Anterior cingulate cortex (tissue), 58 donors: ENCODE results near the gene DNAH3.

Experiments
- DNase-seq, 58 donors: peaks; one replicate each; lab custom pipeline; 2025; lab: John Stamatoyannopoulos, UW

DNAH3 gene

DNA sequence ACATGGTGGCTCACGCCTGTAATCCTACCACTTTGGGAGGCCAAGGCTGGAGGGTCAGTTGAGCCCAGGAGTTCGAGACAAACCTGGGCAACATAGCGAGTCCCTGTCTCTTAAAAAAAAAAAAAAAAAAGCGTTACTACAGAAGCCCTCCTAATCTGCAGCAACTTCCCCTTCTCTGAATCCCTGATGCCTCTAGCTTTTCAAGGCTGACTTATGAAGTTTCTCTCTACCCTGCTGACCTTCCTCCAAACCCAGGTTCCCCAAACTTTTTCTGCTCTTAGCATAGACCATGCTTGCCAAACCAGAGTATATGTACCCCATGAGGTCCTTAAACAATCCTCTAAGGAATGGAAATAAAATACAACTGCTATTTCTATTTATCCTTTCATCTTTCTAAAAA, 233.7 kb downstream of the DNAH3 start:
- no peak for DNase-seq

DNA sequence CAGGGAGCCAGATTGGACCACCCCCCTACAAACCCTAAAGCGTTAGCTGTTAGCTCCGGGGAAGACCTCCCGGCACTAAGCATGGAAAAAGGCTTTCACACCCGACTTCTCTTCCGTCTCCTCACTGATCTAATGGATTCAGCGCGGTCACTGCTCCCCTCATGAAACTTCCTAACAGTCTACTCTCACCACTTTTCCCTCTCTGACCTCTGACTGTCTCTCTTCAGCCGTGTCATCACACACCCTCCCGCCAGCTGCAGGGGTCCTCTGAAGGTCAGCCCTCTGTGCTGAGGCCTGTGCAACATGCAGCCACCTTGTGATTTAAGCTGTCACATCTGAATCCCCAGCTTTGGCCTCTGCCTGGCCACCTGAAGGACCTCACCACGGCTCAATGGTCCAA, 234.4 kb downstream of the DNAH3 start:
- no peak for DNase-seq

DNA sequence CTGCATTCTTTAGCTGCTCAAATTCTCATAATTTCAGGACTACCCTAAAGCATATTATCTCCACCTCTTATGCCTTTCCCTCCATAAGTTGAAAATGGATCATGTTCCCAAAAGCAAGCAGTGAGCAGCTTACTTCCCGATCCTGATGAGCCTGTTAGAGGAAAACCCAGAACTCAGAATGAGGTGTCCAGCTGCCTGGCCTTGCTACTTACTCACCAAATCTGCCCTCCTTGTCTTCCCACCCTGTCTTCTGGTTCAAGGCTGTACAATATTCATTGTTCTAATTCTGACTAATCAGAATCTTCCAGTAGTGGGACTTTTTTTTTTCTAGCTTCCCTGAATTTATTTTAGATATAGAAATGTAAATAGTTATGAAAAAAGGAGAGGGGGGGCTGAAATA, 239.3 kb downstream of the DNAH3 start:
- DNase-seq, result no peak

DNA sequence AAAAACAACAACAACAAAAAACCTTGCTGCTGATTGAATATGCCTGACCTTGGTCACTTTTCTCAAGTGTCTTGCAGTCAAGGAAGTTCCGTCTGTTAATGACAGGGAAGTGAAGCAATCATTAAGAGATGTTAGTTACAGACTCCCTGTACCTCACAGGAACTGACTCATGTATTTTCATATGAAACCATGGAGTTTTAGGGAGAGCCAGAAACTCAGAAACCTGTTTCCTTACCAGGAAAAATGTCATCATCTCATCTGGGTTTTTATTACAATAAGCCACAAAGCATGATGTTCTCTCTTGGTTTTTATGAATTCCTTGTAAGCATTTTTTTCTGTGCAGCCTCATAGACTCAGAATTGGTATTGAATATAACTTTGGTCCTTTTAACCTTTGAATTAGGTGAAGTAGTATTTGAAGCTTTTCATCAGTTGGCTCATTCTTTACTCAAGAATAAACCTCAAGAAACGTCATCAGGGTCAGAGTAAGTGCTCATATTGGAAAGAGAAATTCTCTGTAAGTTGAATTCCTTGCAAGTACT, 239.8 kb downstream of the DNAH3 start:
- DNase-seq, result no peak

DNA sequence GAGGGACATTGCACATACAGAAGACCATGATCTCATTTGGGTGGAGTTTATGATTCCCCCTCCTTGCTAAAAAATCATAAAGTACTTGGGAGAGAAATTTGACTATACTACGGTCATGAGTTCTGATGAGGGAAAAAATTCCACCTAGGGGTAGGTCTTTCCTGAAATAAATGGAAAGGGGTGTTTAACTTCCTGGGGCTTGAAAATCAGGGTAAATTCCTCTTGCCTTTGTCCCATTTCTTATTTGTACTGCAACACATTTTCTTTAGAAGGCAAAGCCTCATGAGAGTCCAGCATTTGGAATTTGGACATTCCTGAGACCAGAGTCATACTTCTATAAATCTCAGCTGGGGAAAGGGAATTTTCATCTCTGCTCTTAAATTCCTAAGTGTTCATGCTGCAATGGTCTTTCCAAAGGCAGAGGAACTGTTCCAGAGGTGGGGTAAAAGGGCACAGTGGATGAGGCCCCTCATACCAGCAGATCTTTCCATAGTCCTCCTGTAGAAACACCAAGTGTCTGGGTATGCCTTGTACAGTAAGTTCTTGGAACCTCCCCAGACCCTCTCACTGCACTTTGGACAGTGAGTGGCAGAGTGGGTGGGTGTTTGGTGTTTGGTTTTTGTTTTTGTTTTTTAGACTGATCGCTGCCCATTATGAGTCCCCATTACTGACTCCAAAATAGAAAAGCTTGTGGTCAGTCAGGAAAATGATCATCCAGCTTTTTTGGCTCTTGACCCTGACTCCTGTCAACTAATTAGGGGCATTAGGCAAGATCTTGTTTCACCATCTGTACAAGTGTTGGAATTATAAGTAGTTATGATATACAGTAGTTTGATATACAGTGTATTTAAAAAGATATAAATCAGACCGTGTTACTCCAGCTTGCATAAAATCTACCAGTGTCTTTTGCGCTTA, 244.0 kb downstream of the DNAH3 start:
- DNase-seq, result no peak

DNA sequence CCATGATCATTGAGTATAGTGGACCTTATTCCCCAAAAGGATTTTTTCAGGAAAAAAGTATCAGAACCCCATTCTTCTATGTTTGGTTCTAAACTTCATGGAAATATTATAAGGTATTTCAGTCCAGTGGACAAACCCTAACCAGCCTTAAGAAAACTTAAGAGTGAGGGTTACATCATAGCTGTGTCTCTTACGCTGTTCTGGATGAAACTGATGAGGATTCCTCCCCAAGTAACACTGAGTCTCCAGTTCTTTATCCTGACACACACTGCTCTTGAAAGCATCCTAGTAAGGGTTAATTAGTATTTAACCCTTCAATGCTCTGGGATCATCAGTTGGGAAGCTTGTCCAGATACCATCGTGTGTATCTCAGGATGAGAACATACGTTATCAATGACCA, 245.1 kb downstream of the DNAH3 start:
- DNase-seq, result no peak

DNA sequence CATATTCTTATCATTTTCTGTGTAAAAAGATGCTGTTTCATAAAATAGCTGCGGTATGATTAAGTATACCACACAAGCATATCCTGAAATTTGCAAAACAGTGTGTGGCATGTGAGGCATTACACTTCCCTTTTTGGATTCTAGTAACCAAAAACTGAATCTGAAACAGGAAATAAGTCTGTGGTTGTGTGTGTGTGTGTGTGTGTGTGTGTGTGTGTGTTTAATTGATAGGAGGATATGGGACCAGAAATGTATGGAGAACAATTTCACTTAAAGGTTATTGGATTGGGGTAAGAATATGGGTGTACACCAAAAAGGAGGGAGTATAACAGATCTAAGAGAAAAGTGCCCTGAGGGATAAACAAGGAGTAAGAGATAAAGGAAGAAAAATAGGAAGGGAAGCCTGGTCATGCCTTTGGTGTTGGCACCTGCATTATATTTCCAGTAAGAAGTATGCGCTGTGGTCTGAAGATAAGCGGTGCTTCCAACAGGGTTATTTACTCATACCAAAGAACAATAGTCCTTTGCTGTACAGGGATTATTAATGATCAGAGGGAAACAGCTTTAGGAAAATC, 246.1 kb downstream of the DNAH3 start:
- DNase-seq, result no peak

DNA sequence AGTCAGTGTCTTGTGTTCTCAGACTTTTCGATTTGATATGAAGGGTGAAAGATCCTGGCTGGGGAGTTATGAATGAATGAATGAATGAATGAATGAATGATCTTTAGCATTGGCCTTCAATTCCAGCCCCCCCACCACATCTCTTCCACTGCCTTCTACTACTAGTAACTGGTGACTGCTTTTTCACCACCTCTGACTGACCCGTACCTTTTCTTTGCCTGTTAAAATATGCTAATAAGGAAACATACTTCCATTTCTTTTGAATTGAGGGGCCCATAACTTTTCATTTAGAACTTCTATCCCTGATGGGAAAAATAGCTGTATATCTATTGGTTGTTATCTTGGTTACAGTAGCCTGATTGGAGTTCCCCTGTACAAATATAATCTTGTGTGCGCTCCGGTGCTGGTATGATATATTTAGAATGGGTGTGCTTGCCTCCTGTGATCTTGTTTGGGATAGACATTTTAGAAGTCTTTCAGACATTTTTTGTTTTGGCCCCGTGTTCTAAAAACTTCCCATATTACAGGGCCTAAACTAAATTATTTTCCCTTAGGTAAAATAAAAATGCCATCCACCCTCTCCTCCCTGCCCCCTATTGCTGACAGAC, 246.6 kb downstream of the DNAH3 start:
- no peak for DNase-seq

DNA sequence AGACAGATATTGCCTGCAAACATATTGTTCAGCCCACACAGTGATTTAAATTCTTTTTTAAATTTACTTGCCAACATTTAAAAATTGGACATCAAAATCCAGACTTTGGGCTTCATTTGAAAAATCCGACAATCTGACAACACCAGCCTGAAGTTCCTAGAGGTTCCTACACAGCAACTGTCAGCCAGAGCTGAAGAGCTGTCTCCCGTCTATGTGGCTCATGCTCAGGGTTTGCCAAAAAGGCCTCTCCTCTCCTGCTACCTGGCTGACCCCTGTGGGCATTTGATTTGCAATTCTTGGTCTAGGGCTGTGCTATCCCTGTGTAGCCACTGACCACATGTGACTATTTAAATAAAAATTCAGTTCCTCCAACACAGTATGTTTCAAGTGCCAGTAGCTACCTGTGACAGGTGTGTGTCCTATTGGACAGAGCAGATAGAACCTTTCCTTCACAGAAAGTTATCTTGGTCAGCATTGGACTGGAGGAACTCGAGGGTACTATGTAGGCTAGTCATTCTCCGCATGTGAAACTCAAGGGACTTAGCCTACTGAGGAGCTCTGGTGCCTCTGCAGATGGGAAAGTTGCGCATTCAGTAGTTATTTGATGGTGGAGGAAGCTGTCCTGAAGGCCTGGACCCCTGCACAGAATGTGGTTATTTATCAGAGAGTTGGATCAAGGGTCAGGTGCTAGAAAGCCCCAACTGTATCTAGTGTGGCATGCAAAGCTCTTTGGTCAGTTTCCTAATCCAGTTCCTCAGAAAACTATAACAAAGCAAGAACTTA, 247.3 kb downstream of the DNAH3 start:
- DNase-seq, result peak in 1 of 58 donors; percentile 24

DNA sequence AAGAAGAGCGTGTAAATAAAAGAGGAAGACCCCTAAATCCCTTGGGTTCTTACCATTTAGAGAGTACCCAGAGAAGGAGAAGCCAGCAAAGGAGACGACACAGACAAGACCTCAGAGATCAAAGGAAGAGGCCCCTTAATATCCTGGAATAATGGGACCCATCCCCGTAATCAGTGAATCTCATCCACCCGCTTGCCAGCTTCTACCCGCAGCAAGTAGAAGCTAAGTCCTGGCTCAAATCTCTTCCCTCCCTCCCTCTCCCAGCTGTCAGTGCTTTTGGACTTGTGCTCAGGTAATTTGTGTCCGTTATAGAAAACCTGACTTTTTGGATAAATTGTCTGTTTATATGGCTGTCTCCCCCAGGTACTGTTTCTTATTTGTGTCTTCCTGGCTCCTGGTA, 248.2 kb downstream of the DNAH3 start:
- no peak for DNase-seq

DNA sequence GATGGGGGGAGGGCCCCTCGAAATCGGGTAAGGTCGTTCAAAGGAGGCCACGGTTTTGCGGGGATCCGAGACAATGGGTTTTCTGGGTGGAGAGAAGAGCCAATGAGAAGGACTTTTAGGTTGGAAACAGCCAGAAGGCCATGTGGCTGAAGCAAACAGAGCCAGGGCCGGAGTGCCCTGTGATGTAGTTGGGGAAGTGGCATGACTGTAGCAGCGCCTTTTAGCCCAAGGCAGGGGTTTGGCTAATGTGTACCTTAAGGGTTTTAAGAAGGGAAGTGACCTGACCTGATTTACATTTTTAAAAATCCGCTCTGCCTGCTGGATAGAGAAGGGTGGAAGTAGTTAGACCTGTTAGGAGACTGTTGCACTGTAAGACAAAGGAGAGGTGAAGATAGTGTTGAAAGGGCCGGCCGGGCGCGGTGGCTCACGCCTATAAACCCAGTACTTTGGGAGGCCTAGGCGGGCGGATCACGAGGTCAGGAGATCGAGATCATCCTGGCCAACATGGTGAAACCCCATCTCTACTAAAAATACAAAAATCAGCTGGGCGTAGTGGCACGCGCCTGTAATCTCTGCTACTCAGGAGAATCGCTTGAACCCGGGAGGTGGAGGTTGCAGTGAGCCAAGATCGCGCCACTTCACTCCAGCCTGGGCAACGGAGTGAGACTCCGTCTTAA, 249.1 kb downstream of the DNAH3 start:
- peak in 37 of 58 donors; percentile 4 to 53 (median 26) for DNase-seq

DNA sequence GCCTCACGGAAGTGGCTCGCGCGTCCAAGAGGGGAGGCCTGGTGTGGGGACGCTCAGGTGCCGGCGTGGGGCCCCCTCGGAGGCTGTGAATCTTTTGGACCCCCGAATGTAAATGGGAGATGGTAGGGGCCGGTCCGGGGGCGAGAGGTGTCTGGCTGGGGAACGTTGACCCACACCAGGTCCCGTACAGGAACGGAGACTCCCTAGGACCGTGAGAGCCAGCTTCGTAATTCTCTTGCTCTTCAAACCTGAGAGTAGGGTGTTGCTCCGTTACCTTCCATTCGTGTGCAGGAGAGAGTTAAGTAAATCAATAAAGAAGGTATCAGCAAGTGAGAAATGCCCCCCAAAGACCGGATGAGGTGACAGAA, 249.6 kb downstream of the DNAH3 start:
- DNase-seq, result peak in 3 of 58 donors; percentile 40 to 52 (median 49)

DNA sequence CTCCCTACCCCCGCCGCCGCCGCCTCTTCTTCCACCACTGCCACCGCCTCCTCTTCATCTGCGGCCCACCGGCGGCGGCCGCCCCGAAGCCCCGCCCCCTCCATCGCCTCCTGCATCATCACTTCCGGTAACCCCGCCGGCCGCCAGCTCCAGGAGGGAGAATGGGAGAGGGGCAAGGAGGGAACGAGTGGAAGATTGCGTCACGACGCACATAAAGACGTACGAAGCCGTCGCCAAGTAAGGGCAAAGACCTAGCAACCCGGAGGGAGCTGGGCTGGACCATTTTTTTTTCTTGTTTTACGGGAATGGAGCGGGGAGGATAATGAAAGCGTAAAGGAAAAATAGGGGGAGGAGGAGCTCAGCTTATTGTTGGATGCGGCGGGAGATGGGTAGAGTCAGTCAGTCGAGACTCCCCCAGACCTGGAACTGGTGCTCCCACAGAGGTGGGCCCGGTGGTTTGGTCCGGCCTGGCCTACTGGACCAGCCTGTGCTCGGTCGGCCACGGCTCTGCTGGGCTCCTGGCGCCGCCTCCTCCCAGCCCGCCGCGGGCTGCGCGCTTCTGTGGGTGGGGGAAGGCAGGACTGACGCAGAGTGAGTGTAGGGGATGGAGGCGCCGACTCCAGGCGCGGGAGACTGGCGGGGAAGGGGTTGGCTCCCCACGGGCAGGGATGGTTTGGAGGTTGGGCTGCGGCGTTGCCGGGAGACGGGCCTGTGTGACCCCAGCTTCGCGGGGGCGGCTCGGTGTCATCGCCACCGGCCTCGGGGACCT, 250.2 kb downstream of the DNAH3 start, which contains the start of the genes DCUN1D3 and LYRM1:
Gene DCUN1D3, minus strand, starts transcription at position 60 of the 769 bp plus-strand sequence. CDS start 37,820 bp downstream, outside the sequence.
Gene LYRM1, plus strand, starts transcription at position 473 of the 769 bp plus-strand sequence. CDS start 14,785 bp downstream, outside the sequence.
- DNase-seq, result peak; percentile 80 to 97 (median 94)

DNA sequence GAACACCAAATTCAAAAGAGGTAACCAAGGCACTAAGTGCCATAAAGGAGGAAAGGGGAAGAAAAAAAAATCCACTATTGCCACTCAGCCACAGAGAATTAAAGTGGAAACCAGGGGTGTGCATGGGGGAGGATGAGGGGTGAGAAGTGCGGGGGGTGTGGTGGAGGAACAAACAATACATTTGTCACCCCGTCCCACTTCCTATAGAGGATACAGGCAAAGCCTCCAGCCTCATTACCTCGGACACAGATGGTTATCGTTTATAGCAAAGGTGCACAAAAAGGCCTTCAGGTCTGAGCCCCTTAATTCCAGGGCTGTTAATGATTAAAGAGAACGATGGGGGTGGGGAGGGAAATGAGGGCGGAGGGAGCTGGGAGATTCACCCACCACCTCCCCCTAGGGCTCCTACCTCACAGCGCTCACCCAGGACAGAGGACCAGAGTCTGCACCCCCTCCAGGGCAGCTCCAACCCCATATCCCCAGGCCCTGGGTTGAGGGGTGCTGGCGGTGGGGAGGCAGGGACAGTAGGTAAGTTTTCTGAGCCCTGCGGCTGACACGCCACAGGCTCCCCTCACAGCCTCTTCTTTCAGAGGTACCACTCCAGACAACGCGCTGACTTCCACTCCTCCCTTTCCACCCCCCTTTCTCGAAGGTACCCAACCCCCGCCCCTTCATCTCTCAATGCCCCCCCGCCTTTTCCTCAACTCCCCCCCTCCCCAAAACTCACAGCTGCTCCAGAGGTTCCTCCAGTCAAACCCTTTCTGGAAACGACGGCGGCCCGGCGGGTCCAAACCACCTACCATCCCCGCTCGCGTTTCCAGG, 251.0 kb downstream of the DNAH3 start:
- peak in 11 of 58 donors; percentile 38 to 64 (median 53) for DNase-seq

DNA sequence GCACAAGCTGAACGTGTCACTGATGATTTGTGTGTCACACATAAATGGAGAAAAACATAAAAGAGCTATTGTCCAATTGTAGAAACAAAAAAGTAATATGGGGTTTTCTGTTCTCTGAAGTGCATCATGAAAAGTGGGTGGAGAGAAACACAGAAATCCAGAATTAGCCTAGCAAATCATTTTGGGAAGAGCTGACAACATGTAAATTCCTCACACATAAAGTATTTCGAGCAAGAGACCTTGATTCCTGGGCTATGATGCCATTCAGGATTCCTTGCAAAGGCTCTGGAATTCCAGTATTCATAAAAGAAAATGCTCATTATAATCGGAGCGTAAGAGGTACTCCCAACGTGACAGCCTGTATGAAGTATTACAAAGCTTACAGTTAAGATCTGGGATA, 251.6 kb downstream of the DNAH3 start:
- peak in 1 of 58 donors; percentile 19 for DNase-seq

DNA sequence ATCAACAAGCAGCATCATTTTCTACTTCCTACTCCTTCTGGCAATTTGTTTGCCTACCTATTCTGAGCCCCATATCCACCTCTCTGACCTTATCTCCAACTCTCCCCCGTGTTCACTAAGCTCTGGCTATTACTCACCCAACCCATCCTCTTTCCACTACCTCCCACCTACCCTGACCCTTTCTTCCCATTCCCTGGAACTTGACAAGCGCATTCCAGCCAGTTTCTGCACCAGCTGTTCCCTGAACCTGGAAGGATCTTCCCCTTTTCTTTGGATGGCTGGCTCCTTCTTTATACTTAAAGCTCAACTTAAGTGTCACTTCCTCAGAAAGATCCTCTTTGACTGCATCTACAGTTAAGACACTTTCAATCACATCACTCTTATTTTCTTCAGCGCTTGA, 252.7 kb downstream of the DNAH3 start:
- no peak for DNase-seq

DNA sequence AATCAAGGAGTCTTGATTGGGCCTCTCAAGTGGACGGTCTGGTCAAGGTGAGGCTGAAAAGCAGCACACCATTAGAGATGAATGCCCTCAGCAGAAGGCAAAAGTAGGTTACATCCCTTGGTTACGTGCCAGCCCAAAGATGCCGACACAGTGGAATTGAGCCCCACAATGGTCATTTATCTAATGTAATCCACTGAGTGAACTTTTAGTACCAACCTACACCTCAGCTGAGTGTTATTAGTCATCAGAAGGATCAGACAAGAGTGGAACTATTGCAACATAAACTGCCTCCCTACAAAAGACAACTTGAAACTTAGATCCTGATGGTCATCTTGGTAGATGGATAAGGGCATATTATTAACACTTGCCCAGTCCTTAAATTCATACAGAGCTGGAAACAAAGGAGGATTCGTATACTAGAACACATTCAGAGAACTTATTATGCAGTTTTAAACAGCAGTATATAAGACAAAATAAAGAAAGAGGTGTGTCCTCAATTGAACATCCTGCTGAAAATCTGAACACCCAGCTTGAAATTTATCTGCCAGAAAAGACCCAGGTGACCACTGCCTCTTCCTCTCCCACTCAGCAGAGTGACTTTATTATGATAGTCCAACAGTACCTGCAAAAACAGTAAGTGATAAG, 253.3 kb downstream of the DNAH3 start:
- DNase-seq, result peak in 2 of 58 donors; percentile 6 to 20
